GM10266 (cell line): ENCODE results near the gene SLC6A1.

Source experiments
- DNase-seq: peaks from one replicate; pipeline ENCODE4 v3.0.0; 2012; ENCODE audit errors: extremely low spot score
- TF ChIP-seq, protein P1 (sequence below): IDR thresholded peaks from 2 replicates; pipeline ENCODE4 v1.5.1; 2012; ENCODE audit warnings: mild to moderate bottlenecking, low read depth; ENCODE audit not compliant: control insufficient read depth, insufficient read depth; ENCODE audit errors: missing control alignments

Gene SLC6A1

GRCh38 chr3:11006986-11007933 is 14.7 kb downstream of the SLC6A1 start:
- no peak for DNase-seq
- TF ChIP-seq, protein P1, sequence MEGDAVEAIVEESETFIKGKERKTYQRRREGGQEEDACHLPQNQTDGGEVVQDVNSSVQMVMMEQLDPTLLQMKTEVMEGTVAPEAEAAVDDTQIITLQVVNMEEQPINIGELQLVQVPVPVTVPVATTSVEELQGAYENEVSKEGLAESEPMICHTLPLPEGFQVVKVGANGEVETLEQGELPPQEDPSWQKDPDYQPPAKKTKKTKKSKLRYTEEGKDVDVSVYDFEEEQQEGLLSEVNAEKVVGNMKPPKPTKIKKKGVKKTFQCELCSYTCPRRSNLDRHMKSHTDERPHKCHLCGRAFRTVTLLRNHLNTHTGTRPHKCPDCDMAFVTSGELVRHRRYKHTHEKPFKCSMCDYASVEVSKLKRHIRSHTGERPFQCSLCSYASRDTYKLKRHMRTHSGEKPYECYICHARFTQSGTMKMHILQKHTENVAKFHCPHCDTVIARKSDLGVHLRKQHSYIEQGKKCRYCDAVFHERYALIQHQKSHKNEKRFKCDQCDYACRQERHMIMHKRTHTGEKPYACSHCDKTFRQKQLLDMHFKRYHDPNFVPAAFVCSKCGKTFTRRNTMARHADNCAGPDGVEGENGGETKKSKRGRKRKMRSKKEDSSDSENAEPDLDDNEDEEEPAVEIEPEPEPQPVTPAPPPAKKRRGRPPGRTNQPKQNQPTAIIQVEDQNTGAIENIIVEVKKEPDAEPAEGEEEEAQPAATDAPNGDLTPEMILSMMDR, result no peak

- TF ChIP-seq, protein P1, result no peak
- DNase-seq, result no peak
Observed at GRCh38 chr3:11009898-11010297, 17.4 kb downstream of the SLC6A1 start.

GRCh38 chr3:11010426-11011165 is 18.0 kb downstream of the SLC6A1 start:
- no peak for DNase-seq
- TF ChIP-seq, protein P1, result no peak

GRCh38 chr3:11014253-11014652 is 21.7 kb downstream of the SLC6A1 start:
- TF ChIP-seq, protein P1, result no peak

GRCh38 chr3:11014752-11015151 is 22.2 kb downstream of the SLC6A1 start:
- TF ChIP-seq, protein P1, result no peak
- DNase-seq, result no peak

More at GRCh38 chr3:11014253-11014652, 21.7 kb downstream of the SLC6A1 start:
- DNase-seq, result no peak

DNA sequence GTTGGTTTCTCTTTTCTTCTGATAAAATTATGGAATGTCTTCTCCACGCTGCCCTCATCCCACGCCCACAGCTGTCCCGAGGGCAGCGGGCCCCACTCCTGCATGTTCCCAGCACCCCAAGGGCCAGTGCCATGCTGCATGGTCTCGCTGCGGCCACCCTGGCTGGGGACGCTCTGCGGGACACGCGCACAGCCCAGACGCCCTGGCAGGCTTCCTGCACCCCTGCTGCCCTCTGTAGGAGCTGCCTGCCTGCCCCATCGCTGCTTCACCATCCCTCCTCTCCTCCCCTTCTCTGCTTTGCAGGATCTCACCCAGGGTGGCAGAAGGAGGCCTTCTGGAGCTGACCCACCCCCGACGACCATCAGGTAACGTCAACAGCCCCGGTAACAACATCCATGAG is 22.8 kb downstream of the SLC6A1 start:
- TF ChIP-seq, protein P1, result no peak
- DNase-seq, result no peak

DNA sequence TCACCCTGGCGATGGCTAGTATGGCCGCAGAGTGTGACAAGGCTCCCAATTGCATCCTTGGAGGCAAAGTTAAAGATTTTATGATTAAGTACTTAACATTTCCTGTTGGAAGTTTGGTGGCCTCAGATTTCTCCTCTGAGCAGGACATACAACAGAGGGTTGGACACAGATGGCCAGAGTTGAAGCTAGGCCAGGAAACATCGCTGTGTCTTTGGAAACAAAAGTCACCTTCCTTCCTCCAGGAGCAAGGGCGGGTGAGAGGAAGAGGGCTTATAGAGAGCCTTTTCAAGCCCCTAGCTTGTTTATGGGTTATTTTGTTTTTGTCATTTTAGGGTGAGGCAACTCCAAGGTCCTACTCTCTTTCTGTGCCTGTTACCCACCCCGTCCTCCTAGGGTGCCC is 24.2 kb downstream of the SLC6A1 start:
- no peak for DNase-seq
- TF ChIP-seq, protein P1, result no peak
